GM21447 (cell line): ENCODE data around the gene SLIT1.

Experiments
- ATAC-seq: cut with Tn5 transposase; IDR thresholded peaks from one replicate; pipeline ENCODE4 v1.9.1; 2021; ENCODE audit not compliant: unreplicated experiment

Gene SLIT1

DNA sequence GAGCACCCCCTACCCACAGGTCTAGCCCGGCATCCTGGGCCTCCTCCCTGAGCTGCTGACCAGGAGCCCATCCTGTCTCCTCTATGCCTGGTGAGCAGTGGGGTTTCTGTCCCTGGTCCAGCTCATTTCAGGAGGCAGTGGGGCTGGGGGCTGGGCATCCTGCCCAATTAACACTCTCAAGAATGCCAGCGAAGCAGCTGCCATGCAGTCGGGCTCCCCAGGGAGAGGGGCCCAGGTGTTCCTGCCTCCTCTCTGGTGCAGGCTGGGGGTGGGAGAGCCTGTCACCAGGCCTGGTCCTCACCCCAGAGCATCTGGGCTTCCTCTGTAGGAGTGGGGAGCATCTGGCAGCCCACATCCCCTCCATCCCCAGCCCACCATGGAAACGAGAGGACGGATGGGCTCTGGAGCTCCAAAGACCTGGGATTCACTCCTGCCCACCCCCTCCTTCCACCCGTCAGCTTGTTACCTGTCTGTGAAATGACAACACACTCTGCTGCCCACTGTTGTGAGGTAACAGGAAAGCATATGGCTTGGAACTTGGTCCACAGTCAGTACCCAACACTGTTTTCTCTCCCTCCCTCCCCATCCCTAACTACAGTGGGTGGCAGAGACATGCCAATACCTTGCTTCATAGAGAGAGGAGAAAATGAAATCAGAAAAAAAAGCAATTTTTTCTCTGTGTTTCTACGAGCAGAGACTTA, 69.1 kb downstream of the SLIT1 start:
- no peak for ATAC-seq

- no peak for ATAC-seq
Observed at GRCh38 chr10:97115846-97116245, 69.9 kb downstream of the SLIT1 start.

DNA sequence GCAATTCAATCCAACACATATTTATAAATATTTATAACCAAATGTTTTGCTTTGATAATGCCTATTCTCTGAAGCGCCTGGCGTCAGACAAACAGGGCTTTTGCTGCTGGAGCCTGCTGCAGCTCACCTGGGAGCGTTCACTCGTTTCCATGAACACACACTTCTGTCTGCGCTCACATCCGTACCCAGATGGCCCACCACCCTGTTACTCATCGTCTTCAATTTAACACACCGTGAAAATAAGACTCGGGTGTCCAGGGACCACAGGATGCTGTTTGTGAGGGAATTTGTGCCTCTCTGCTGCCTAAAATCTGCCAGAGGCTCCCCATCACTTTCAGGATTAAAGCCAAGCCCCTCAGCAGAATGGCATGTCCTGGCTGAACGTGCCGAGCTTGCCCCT, 74.1 kb downstream of the SLIT1 start:
- ATAC-seq = no peak

- ATAC-seq = no peak
Observed at GRCh38 chr10:97109547-97109946, 76.2 kb downstream of the SLIT1 start.

- no peak for ATAC-seq
Observed at GRCh38 chr10:97107551-97107950, 78.2 kb downstream of the SLIT1 start.

DNA sequence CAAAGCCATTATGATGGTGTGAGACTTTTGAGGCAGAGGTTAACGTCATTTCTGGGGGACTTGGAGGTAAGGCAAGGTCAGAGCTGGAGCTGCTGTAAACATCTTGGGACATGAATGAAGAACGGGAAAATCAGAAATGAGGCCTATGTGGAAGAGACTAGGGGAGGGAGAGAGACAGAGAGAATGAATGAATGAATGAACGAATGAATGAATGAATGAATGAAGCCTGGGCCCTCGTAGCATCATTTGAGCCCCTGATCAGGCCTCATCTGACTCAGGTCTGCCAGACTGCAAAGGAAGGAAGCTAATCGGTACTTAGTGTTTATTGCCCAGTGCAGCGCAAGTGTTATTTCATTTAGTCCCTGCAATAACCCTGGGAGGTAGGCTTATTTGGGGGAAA, 79.6 kb downstream of the SLIT1 start:
- no peak for ATAC-seq

- no peak for ATAC-seq
Observed at GRCh38 chr10:97105303-97105702, 80.5 kb downstream of the SLIT1 start.

GRCh38 chr10:97103316-97104080, 82.3 kb downstream of the SLIT1 start:
- ATAC-seq = no peak

DNA sequence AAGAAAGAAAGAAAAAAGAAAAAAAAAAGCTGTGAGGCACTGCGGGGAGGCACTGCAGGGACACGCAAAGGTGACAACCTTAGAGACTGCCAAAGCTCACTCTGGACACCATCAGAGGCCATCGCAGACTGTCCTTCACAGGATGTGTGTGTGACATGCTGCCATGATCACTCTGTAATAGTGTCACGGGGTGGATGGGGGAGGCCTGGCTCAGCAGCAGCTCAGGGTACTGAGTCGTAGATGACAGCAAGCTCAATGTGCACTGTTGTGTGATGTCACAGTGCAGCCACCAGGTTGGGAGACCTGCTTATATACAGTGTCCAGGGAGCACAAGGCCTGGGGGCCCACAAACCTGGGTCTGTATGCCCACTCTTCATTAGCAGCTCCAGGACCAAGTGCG, 83.3 kb downstream of the SLIT1 start:
- ATAC-seq = no peak

DNA sequence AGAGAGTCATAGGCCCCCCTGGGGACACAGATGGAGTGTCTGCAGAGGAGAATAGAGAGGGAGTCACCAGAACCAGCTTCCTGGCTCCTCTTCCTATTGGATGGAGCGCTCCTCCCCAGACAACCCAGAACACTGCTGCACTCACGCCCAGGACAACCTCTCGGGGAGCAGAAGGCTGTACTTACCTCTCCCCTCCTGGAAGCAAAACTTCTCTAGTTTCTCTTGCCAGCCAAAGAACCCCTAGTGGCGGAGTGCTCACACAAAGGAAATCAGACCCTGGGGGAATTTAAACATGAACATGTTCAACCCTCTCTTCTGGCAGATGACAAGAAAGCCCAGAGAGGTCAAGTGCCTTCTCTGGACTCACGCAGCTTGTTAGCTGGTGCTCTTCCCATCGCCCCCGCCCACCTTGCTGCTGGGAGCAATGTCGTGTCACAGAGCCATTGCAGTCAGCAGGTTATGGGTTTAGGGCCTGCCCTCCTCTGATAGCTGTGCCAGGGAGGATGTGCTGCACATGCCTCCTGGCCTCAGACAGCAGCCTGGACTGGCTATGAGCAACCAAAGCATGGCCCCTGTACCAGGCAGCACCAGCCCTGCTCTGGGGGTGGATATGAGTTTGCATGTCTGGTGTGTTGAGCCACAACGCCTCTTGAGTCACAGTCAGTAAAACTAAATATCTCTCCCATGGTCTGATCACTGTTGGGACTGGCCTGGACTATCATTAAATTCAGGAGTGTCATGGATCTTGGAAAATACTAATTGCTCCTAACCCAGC, 84.4 kb downstream of the SLIT1 start:
- ATAC-seq = no peak

DNA sequence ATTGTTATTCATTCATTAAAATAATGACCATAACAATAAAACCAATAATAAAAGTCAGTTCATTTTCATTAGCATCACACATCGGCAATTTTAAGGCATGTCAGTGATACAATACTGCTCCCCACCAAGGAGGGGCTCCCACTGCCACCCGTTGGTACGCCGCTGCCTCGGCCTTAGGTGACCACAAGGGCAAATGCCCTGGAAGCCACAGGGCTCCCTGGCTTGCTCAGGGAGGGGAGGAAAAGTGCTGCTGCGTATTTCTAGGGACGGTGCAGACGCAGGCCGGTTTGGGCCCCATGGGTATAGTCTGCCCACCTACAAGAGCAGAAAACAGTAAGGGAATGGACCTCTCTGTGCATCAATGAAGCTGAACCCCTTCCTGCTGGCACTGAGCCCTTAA, 85.1 kb downstream of the SLIT1 start:
- no peak for ATAC-seq

DNA sequence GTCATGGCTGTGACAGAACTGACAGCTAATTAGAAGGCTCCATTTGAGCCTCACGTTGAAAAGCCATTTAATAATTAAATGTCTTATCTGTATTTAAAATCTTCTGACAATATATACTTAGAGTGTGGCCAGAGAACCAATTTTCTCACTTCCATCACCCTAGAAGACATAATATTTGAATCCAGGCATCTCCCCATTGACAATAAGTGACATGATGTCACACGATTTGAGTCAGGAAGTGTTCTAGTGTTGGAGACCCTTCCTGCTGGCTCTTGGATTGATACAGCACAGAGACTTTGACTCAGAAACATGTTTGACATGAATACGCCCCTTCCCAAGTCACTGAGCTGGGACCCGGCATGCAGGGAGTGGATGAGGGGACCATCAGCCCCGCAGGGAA, 85.9 kb downstream of the SLIT1 start:
- ATAC-seq = no peak

GRCh38 chr10:97099089-97099488, 86.7 kb downstream of the SLIT1 start:
- no peak for ATAC-seq

DNA sequence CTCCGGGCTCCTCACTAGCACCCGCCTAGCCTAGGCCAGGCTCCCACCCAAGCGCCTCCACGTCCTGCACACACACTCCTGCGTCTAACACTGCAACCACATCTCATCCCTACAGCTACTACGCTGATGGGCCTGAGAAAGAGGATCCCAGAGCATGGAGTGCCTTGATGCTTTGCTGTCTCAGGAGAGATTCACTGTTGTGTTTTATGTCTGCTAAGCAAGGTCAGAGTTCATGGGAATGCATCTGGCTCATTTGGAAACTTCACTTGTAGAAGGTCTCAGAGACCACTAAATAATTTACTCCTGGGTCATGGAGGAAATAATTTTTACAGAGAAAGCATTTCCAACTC, 88.7 kb downstream of the SLIT1 start:
- no peak for ATAC-seq

DNA sequence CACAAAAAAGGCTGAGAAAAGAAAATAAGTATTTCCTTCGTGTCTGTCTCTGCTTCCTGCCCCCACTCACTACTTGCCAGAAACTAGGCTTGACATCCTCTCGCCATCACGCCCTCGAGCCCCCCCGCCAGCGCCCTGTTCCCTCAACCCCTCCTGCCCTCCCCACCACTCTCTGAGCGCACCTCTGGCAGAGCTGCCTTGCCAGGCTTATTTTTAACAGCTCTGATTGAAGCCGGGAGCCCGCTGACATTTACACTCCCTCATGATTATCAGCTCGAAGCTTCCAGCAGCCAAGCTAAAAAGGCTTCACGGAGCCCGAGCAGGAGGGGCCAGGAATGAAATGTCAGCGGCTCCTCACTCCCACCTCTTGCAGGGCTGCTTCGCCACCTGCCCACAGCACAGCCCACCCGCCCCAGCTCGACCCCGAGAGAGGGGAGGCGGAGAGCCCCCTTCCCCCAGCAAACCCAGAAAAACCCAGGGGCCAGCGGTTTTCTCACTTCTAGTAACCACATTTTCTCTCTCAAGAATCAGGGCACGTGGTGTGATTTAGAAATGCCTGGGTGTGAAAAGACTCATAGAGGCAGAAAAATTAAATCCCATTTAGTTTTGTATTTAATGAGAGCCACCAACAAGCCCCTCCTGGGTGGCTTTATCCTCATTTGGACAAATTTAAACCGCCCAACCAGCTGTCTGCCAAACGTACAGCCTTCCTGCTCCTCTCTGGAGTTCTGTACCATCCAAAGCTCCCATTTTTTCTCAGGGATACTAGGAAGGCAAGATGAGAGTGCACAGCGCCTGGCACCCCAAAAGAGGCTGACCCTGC, 89.3 kb downstream of the SLIT1 start:
- ATAC-seq = no peak

DNA sequence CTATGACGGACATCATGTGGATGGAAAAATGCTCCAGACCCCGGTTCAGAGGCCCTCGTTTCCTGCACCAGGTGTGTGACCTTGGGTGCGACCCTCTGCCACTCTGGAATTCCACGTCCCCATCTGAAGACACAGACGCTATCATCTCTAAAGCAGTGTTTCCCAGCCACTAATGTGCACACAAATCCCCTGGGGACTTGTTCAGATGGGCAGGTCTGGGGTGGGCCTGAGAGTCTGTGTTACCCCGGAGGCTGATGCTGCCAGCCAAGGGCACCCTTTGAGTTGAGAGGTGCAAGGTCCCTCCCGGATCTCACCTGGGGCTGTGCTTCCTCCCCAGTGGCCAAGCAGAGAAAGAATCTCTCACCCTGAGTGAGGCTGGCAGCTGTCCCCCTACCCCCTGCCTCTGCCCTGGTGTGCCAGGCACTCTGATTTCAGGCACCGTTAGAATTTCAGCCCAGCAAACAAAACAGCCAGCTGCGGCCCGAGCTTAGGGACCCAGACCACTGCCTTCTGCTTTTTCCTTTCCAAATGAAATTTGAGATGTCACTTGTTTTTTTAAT, 90.0 kb downstream of the SLIT1 start:
- no peak for ATAC-seq

- ATAC-seq = no peak
Observed at GRCh38 chr10:97090644-97091043, 95.1 kb downstream of the SLIT1 start.

- ATAC-seq = no peak
Observed at GRCh38 chr10:97090035-97090434, 95.7 kb downstream of the SLIT1 start.

GRCh38 chr10:97089209-97089870, 96.4 kb downstream of the SLIT1 start:
- no peak for ATAC-seq

DNA sequence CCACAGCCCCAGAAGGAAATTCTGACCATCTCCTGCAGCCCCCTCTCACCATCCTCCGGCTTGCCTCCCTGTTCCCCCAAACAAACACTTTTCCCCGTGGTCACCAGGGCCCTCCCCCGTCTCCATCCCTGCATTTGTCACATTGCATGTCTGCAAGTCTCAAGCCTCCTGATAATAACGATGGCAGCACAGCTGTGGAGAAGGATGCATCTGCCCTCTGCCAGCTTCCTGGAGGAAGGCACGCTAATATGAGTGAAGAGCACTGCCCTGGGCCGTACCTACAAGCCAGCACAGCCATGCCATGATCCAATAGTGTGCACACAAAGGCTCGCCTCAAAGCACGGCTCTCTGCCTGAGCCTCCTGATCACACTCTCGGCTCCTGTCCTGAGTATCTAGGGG, 98.5 kb downstream of the SLIT1 start:
- no peak for ATAC-seq
